ENCODE measurements around the gene ADAMTS2.

GRCh38 chr5:179111267-179112207 lies 233.7 kb downstream of the ADAMTS2 start:
- TF ChIP-seq CTCF (IDR thresholded peaks at IDR 0.05) = no peak
- no peak for TF ChIP-seq POLR2A (IDR thresholded peaks at IDR 0.05)

Data from lower leg skin (tissue), 3 donors.